Measurements from ENCODE around the gene ITGB6. TPM values are rescaled to one million over a fixed set of nuclear protein-coding genes. Genes with fewer than 3 reads are reported as not detected.

ITGB6 gene
- total and polyA plus RNA-seq, 10 of the 15 experiments (the other 5 are each of a cell fraction or from before 2014, with no cell fraction given), result 0.04 TPM; not detected in 9

GRCh38 chr2:160139991-160140390 lies 60.1 kb downstream of the ITGB6 start:
- Histone ChIP-seq H3K4me1 (ENCODE audit: control insufficient read depth, insufficient read depth, low read length) (no peaks in the 10 kb centered on the region), H3K4me2 (ENCODE audit: control insufficient read depth, insufficient read depth) (no peak overlapping the region), H3K4me3 (no peak overlapping the region), H3K27me3 (replicated peaks in 1 of 2; ENCODE audit: control insufficient read depth in 2 of 2, insufficient read depth in 2 of 2, low read length in 1 of 2) (peaks cover 0 to 3% of the 10 kb centered on the region in 2 experiments; a peak in 2 of 4 replicates), H2AFZ (ENCODE audit: control insufficient read depth, low read depth, low read length) (no peak overlapping the region), H3K79me2 (ENCODE audit: control insufficient read depth, insufficient read depth, low read length) (no peaks in the 10 kb centered on the region), H3K9me3 (replicated peaks; ENCODE audit: control insufficient read depth, insufficient read depth, low read length) (no peaks in the 10 kb centered on the region), H3K9ac (ENCODE audit: control insufficient read depth, insufficient read depth, low read length) (no peak overlapping the region), H3K36me3 (ENCODE audit: control insufficient read depth in 2 of 2, insufficient read depth in 2 of 2, low read length in 1 of 2) (no peaks in the 10 kb centered on the region), H3K27ac (ENCODE audit: control insufficient read depth, insufficient read depth) (no peak overlapping the region), H4K20me1 (ENCODE audit: control insufficient read depth, insufficient read depth) (no peaks in the 10 kb centered on the region)
- TF ChIP-seq RCOR1 (conservative IDR thresholded peaks at IDR 0.05; ENCODE audit: low read depth, low read length) (no peak), STAT1 (conservative IDR thresholded peaks at IDR 0.05) (no peak), ZNF217 (IDR thresholded peaks at IDR 0.05) (no peak), ZNF24 (IDR thresholded peaks at IDR 0.05) (no peak), TARDBP (IDR thresholded peaks at IDR 0.05; ENCODE audit: borderline replicate concordance) (no peak), CHD4 (IDR thresholded peaks at IDR 0.05) (no peak), RFX5 (IDR thresholded peaks at IDR 0.05; ENCODE audit: low read depth, low read length) (no peak), SMC3 (IDR thresholded peaks at IDR 0.05; ENCODE audit: borderline replicate concordance, low read length) (no peak), NFIC (IDR thresholded peaks at IDR 0.05; ENCODE audit: low read depth, low read length) (no peak), MXI1 (IDR thresholded peaks at IDR 0.05; ENCODE audit: low read depth, low read length) (no peak), USF2 (IDR thresholded peaks at IDR 0.05; ENCODE audit: borderline replicate concordance, low read depth, low read length) (no peak)
- TF ChIP-seq, protein P1, sequence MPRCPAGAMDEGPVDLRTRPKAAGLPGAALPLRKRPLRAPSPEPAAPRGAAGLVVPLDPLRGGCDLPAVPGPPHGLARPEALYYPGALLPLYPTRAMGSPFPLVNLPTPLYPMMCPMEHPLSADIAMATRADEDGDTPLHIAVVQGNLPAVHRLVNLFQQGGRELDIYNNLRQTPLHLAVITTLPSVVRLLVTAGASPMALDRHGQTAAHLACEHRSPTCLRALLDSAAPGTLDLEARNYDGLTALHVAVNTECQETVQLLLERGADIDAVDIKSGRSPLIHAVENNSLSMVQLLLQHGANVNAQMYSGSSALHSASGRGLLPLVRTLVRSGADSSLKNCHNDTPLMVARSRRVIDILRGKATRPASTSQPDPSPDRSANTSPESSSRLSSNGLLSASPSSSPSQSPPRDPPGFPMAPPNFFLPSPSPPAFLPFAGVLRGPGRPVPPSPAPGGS (IDR thresholded peaks at IDR 0.05; ENCODE audit: borderline replicate concordance, insufficient read depth, low read depth, low read length, poor library complexity, severe bottlenecking), result no peak
- ChIA-PET CTCF (interaction anchor here (0.7 kb wide), 1 partner anchor 8 kb away, joined by 3 read pairs; no protein-coding TSS in a partner anchor), RAD21 (ENCODE audit: unreplicated experiment) (no interaction called here), POLR2A (no interaction called here), SMC1A (ENCODE audit: uncharacterized antibody, unreplicated experiment) (no interaction called here)
- FAIRE-seq (no peak), DNase-seq (ENCODE audit: low read depth, low spot score) (no peak), ATAC-seq (no peak)
- intact Hi-C loops (cut with micrococcal nuclease; ENCODE audit: unreplicated experiment) (no loop called here), in situ Hi-C loops (cut with MboI) (no loop called here)
- 100% methylated on average over 1 of the region's 1 CpG for WGBS (ENCODE audit: insufficient coverage, insufficient replicate concordance, low lambda C conversion rate, missing lambda C conversion rate)
- BruUV-seq (replicated peaks), result no TSS peak

Data from GM12878 (cell line).